Mesodermal cell (in vitro differentiated cells): ENCODE results near the gene PDGFD.

ENCODE experiments used
- H3K27ac ChIP-seq: 2 replicates; pipeline ENCODE4 v1.7.0; 2013; ENCODE audit warnings: mild to moderate bottlenecking, low read depth, low read length, moderate library complexity; ENCODE audit not compliant: severe bottlenecking
- H3K36me3 ChIP-seq: 2 replicates; pipeline ENCODE4 v1.7.1; 2013; ENCODE audit warnings: mild to moderate bottlenecking, low read length, moderate library complexity; ENCODE audit not compliant: control insufficient read depth, insufficient read depth
- H3K4me1 ChIP-seq: one replicate; pipeline ENCODE4 v1.7.1; 2013; ENCODE audit warnings: mild to moderate bottlenecking, low read length; ENCODE audit not compliant: insufficient read depth, control insufficient read depth, poor library complexity, severe bottlenecking
- H3K4me3 ChIP-seq: 2 replicates; pipeline ENCODE4 v1.7.0; 2013; ENCODE audit warnings: low read length, control low read depth, mild to moderate bottlenecking; ENCODE audit not compliant: insufficient read depth, poor library complexity, severe bottlenecking; ENCODE audit errors: extremely low read depth
- H3K9me3 ChIP-seq: 2 replicates; pipeline ENCODE4 v1.7.1; 2013; ENCODE audit warnings: mild to moderate bottlenecking, low read length, moderate library complexity; ENCODE audit not compliant: control insufficient read depth
- WGBS, 2 experiments: methylation state at CpG; one replicate each; pipeline ENCODE4 v1.1.5; 2013; ENCODE audit warnings: missing lambda C conversion rate in 2 of 2; ENCODE audit not compliant: insufficient coverage in 2 of 2; 5-methylcytosine and 5-hydroxymethylcytosine counted together

Gene PDGFD

DNA sequence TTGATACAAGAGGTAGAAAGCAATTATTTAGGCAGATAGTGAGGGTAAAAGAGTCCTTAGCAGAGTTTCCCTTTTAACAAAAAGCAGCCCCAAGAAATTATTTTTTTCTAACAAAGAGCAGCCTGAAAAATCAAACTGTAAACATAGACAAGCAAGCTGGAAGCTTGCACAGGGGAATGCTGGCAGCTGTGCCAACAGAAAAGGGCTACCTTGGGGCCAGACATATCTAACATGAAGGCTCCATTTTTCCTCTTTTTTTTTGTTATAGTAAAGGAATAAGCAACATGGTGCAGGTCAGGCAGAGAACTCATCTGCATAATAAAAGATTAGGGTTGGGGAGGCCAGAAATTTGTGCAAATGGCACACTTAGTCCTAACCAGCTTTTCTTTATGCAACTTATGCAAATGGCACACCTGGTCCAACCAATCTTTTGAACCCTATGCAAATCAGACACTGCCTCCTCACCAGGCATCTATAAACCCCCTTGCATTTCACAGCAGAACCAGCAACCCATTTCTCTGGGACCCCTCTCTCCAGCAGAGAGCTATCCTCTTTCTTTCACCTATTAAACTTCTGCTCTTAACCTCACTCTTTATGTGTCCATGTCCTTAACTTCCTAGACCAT, 41.8 kb downstream of the PDGFD start:
- Histone ChIP-seq H3K36me3 (no peaks in the 10 kb centered on the region), H3K4me1 (no peaks in the 10 kb centered on the region), H3K9me3 (peaks cover 5% of the 10 kb centered on the region), H3K27ac (no peak overlapping the region), H3K4me3 (no peak overlapping the region)

DNA sequence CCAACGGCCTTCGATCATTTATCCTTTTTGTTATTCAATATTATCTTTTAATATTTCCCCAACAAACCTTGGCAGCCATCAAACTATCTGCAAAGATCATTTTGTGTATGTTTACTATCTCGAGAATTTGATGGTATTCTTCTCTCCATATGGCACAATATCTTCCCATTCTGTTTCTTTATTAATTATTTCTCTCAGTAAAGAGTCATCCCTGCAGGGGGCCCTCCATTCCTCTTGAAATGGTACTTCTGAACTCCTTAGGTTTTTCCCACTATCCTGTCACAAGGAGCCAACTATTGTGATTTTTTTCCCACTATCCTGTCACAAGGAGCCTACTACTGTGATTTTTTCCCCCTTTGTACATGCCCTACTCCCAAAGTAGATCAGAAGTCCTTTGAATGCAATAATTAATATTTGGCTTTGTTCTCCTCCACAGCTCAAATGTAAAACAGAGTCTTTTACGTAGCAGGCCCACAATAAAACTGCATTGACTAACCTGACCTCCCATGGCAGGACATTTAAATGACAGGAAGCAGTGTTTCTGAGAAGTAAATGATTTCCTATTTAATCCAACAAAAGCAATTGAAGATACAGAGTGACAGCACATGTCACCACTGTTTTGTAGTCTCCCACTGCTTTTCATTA, 43.3 kb downstream of the PDGFD start:
- no peak overlapping the region for H3K4me3 ChIP-seq
- H3K4me1 ChIP-seq: no peaks in the 10 kb centered on the region
- peak overlapping the region; percentile 26 for H3K27ac ChIP-seq
- WGBS, 2 experiments: 80% methylated on average over 2 of the region's 4 CpGs; no CpG with 5 or more reads in 1 of the 2 experiments
- peaks cover 5% of the 10 kb centered on the region for H3K9me3 ChIP-seq
- no peaks in the 10 kb centered on the region for H3K36me3 ChIP-seq

- Histone ChIP-seq H3K4me1 (no peaks in the 10 kb centered on the region), H3K36me3 (no peaks in the 10 kb centered on the region), H3K27ac (no peak overlapping the region), H3K4me3 (no peak overlapping the region), H3K9me3 (peaks cover 5% of the 10 kb centered on the region)
- WGBS, 2 experiments: no CpG with 5 or more reads among the region's 1 CpG
Observed at GRCh38 chr11:104118105-104118744, 45.7 kb downstream of the PDGFD start.

DNA sequence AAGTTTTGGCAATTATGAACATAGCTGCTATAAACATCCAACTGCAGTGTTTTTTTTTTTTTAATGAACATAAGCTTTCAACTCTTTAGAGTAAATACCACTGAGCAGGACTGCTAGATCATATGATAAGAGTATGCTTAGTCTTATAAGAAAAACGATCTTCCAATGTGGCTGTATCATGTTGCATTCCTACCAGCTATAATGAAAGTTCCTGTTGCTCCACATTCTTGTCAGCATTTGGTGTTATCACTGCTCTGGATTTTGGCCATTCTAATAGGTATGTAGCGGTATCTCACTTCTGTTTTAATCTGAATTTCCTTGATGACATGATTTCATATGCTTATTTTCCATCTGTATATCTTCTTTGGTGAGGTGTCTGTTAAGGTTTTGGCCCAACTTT, 50.4 kb downstream of the PDGFD start:
- WGBS, 2 experiments: 80% methylated on average over 2 of the region's 2 CpGs; no CpG with 5 or more reads in 1 of the 2 experiments
- Histone ChIP-seq H3K27ac (no peak overlapping the region), H3K4me3 (no peak overlapping the region), H3K4me1 (no peaks in the 10 kb centered on the region), H3K36me3 (no peaks in the 10 kb centered on the region), H3K9me3 (no peaks in the 10 kb centered on the region)

DNA sequence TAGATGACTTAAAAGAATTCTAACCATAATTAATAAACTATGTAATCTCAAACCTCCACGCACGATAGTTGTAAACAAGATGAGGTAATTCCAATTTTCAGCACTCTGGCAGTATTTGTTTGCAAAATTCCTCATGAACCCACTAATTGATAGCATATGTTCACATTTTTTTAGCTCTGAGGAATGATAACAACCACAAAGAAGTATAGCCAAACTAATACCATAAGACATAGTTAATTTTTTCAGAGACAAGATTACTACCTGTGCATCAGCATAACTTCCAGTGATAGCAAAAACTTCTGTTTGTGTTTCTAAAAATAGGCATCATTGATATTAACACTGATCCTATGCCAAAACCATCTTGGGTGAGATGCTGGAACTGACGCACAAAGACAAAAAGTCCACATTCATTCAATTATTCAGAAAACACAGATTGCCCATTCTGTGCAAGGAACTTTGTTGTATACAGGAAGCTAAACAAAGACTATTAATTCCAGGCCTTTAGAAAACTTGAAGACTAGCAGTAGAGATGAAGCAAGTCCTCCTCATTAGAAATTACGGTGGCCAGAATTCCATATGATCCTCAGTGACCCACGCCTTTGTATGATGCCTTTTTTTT, 57.7 kb downstream of the PDGFD start:
- no peak overlapping the region for H3K4me3 ChIP-seq
- H3K36me3 ChIP-seq: no peaks in the 10 kb centered on the region
- no peaks in the 10 kb centered on the region for H3K4me1 ChIP-seq
- no peaks in the 10 kb centered on the region for H3K9me3 ChIP-seq
- H3K27ac ChIP-seq: no peak overlapping the region
- 87 to 92% methylated on average over 2 to 4 of the region's 5 CpGs for WGBS, 2 experiments

GRCh38 chr11:104105155-104105554, 58.8 kb downstream of the PDGFD start:
- WGBS, 2 experiments: no CpG with 5 or more reads among the region's 1 CpG
- Histone ChIP-seq H3K4me3 (no peak overlapping the region), H3K4me1 (no peaks in the 10 kb centered on the region), H3K27ac (no peak overlapping the region), H3K36me3 (no peaks in the 10 kb centered on the region), H3K9me3 (no peaks in the 10 kb centered on the region)

DNA sequence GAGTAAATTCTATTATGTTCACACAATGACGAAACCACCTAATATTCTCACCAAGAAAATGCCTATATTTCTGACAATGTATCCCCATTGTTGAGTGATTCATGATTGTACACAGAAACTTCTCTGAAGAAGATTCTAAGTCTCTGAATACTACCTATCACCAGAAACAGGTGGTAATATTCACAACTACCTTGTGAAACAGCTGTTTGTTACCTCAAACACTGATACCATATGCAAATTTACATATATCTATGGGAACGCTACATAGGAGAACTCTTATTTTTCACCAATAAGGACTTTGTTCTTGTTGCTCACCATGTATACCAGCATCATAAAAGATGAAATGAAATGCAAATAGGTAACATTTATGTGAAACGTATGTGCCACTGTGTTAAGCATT, 59.3 kb downstream of the PDGFD start:
- Histone ChIP-seq H3K27ac (no peak overlapping the region), H3K36me3 (no peaks in the 10 kb centered on the region), H3K4me1 (no peaks in the 10 kb centered on the region), H3K9me3 (no peaks in the 10 kb centered on the region), H3K4me3 (no peak overlapping the region)
- no CpG with 5 or more reads among the region's 3 CpGs for WGBS, 2 experiments

DNA sequence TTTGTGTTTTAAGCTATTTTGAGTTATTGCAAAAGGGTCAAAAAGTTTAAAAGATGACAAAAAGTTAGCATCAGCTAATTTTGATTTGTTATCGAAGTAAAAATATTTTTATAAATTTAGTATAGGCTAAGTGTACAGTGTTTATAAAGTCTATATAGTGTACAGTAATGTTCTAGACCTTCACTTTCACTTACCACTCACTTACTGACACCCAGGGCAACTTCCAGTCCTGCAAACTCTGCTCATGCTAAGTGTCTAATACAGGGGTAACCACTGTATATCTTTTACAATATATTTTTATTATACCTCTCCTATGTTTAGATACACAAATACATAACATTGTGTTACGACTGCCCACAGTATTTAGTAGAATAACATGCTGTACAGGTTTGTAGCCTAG, 59.7 kb downstream of the PDGFD start:
- WGBS, 2 experiments: no CpG with 5 or more reads among the region's 2 CpGs
- Histone ChIP-seq H3K4me1 (no peaks in the 10 kb centered on the region), H3K9me3 (no peaks in the 10 kb centered on the region), H3K36me3 (no peaks in the 10 kb centered on the region), H3K27ac (no peak overlapping the region), H3K4me3 (no peak overlapping the region)

DNA sequence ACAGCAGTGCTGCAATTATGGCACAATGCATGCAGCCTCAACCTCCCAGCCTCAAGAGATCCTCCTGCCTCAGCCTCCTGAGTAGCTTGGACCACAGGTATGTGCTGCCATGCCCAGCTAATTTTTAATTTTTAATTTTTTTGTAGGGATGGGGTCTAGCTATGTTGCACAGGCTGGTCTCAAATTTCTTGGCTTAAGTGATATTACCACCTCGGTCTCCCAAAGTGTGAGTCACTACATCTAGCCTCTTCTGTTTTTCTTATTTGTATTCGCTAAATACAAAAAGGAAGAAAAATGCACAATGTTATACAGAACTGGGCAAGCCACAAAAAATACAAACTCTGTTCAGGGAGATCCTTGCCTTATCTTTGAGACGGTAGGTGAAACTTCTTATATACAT, 65.4 kb downstream of the PDGFD start:
- Histone ChIP-seq H3K27ac (no peak overlapping the region), H3K36me3 (no peaks in the 10 kb centered on the region), H3K4me1 (no peaks in the 10 kb centered on the region), H3K4me3 (no peak overlapping the region), H3K9me3 (no peaks in the 10 kb centered on the region)
- no CpG with 5 or more reads among the region's 3 CpGs for WGBS, 2 experiments

- Histone ChIP-seq H3K9me3 (no peaks in the 10 kb centered on the region), H3K27ac (no peak overlapping the region), H3K36me3 (no peaks in the 10 kb centered on the region), H3K4me3 (no peak overlapping the region), H3K4me1 (no peaks in the 10 kb centered on the region)
- no CpG with 5 or more reads among the region's 1 CpG for WGBS, 2 experiments
Observed at GRCh38 chr11:104098132-104098531, 65.8 kb downstream of the PDGFD start.

DNA sequence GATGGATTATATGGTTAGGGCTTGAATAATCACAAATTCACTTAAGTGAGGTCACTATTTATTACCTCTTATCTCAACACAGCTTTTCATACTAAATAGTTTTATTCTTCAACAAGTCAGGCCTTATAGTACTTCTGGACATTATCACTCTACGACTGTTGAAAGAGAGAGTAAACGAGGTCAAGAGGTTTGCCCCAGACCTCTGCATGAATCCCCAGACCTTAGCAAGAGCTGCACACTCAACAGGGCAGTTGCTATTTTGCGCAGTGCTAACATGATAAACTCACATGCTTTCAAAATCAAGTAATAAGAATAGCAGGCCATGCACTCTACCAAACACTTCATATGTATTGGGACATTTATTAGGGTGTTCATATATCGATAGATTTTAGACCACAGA, 67.0 kb downstream of the PDGFD start:
- H3K27ac ChIP-seq: no peak overlapping the region
- H3K4me3 ChIP-seq: no peak overlapping the region
- no peaks in the 10 kb centered on the region for H3K4me1 ChIP-seq
- H3K36me3 ChIP-seq: no peaks in the 10 kb centered on the region
- 80 to 100% methylated on average over 2 of the region's 4 CpGs for WGBS, 2 experiments
- no peaks in the 10 kb centered on the region for H3K9me3 ChIP-seq
